Epithelial cell of esophagus (primary cell): Measurements from ENCODE around the gene AP3B1.

Source experiments
- DNase-seq: peaks from one replicate; pipeline ENCODE4 v3.0.0; 2010; ENCODE audit warnings: low read depth
- H3K4me3 ChIP-seq: 2 replicates; pipeline ENCODE4 v1.5.1; 2011; ENCODE audit warnings: mild to moderate bottlenecking, low read length, control low read depth
- TF ChIP-seq, protein P1 (sequence below): IDR thresholded peaks from 2 replicates; pipeline ENCODE4 v1.5.1; 2011; ENCODE audit warnings: low read depth, mild to moderate bottlenecking, low read length, control low read depth, inconsistent platforms; ENCODE audit not compliant: insufficient read depth; ENCODE audit errors: missing control alignments

Gene AP3B1

GRCh38 chr5:77987988-77988387 is 306.5 kb downstream of the AP3B1 start:
- TF ChIP-seq, protein P1, sequence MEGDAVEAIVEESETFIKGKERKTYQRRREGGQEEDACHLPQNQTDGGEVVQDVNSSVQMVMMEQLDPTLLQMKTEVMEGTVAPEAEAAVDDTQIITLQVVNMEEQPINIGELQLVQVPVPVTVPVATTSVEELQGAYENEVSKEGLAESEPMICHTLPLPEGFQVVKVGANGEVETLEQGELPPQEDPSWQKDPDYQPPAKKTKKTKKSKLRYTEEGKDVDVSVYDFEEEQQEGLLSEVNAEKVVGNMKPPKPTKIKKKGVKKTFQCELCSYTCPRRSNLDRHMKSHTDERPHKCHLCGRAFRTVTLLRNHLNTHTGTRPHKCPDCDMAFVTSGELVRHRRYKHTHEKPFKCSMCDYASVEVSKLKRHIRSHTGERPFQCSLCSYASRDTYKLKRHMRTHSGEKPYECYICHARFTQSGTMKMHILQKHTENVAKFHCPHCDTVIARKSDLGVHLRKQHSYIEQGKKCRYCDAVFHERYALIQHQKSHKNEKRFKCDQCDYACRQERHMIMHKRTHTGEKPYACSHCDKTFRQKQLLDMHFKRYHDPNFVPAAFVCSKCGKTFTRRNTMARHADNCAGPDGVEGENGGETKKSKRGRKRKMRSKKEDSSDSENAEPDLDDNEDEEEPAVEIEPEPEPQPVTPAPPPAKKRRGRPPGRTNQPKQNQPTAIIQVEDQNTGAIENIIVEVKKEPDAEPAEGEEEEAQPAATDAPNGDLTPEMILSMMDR = no peak
- DNase-seq = no peak
- no peak overlapping the region for H3K4me3 ChIP-seq

DNA sequence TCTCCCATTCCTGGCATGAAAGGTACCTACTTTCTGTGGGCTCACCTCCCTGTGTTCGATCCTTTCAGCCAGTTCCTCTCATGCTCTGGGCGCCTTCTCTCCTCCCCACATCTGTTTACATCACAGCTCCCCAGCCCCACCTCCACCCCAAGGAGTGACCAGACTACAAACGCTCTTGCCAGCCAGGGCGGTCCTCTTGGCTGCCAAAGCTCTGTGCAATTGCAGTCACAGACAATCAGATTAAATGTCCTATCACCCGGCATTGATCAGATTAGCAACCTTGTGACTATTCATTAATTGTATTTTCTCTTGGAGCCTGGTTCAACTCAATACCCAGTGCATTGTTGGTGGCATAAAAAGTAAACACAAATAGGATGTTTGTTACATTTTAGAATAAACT is 307.2 kb downstream of the AP3B1 start:
- DNase-seq = no peak
- H3K4me3 ChIP-seq = no peak overlapping the region
- TF ChIP-seq, protein P1 = no peak

DNA sequence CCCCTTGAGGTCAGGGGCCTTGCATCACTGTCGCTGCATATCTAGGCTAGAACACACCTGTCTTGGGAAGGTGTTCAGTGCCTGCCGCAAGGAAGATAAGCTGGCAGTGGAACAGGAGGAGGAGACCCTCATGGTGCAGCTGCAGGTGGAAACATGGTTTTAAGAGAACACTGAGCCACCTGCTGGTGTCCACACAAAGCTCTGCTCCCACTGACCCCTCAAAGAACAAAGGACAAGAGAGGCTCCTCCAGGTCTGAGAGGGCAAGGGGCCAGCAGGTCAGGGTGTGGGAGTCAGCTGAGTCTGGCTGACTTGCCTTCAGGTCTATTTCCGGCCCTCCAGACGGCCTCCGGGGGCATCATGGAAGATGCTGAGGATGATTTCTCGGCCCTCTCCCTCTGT is 308.2 kb downstream of the AP3B1 start:
- TF ChIP-seq, protein P1 = no peak
- H3K4me3 ChIP-seq = no peak overlapping the region
- DNase-seq = no peak

DNA sequence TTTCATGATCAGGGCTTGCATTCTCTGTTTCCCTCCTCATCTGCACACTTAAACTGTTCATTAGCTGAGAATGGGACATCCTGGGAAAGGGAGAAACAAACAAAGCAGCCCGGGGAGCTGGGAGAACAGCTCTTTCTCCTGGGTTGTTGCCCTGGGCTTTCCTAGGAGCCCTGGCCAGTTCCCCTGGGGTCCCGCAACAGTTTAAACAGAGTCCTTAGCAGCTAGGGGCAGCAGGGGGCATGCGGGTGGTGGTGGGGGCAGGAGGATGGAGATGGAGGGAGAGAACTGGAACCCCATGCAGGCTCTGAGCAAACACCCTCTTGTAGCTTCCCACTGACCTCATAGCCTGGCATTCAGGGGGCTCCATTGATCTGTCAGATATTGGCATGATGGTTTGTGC is 309.3 kb downstream of the AP3B1 start:
- DNase-seq = no peak
- no peak overlapping the region for H3K4me3 ChIP-seq
- TF ChIP-seq, protein P1 = no peak

DNA sequence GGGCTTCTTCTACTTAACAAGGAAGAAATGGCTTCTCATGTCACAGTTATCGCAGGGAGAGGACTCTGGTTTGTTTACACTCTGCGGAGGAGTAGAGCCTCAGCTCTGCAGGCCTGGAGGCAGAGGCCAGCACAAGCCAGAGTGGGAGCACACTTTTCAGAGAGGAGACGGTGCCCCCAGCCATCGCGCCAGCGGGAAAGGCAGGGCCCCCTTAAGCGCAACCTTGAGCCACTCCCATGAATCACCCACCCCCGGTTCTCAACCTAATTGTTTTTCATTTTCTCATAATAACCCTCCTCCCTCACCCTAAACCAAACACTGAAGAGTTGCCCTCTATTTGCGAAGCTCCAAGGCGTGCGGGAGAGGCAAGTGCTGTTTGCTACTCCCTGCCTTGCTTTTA is 309.9 kb downstream of the AP3B1 start:
- no peak overlapping the region for H3K4me3 ChIP-seq
- TF ChIP-seq, protein P1 = no peak
- no peak for DNase-seq

DNA sequence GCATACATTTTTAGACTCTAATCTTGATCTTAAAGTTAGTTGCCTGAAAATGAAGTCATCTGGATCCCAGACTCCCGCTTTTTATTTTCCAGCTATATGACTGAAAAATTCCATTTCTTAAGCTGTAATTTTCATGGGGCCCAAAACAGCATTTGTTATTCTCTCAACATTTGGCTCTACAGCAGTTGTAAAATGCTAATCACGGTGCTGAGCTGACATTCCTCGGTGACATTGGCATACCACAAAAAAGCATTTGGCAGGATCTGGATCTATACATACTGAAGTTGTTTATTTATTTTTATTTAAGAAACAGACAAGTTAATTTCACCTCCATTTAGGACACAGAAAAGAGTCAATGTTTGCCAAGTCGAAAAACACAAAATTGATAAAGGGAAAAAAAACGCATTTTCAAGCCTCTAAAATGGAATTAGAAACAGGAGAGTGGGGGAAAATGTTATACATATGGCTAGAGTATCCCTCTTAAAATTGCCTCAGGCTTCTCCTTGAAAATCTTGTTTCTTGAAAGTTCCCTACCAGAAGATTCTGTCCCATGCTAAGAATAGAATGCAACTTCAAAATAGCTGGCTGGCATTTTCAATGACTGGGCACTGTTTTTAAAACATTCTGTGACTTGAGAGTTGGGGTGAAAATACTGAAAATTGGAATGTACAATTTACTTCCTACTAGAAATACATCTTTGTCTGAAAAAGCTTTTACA is 310.9 kb downstream of the AP3B1 start:
- H3K4me3 ChIP-seq = no peak overlapping the region
- no peak for DNase-seq
- TF ChIP-seq, protein P1 = no peak

- no peak overlapping the region for H3K4me3 ChIP-seq
- DNase-seq = no peak
- TF ChIP-seq, protein P1 = no peak
Observed at GRCh38 chr5:77981820-77982219, 312.7 kb downstream of the AP3B1 start.
